ENCODE data around the gene CSPG4.

- TF ChIP-seq POLR2A (IDR thresholded peaks at IDR 0.05): peak; percentile 67
- TF ChIP-seq, protein P1, sequence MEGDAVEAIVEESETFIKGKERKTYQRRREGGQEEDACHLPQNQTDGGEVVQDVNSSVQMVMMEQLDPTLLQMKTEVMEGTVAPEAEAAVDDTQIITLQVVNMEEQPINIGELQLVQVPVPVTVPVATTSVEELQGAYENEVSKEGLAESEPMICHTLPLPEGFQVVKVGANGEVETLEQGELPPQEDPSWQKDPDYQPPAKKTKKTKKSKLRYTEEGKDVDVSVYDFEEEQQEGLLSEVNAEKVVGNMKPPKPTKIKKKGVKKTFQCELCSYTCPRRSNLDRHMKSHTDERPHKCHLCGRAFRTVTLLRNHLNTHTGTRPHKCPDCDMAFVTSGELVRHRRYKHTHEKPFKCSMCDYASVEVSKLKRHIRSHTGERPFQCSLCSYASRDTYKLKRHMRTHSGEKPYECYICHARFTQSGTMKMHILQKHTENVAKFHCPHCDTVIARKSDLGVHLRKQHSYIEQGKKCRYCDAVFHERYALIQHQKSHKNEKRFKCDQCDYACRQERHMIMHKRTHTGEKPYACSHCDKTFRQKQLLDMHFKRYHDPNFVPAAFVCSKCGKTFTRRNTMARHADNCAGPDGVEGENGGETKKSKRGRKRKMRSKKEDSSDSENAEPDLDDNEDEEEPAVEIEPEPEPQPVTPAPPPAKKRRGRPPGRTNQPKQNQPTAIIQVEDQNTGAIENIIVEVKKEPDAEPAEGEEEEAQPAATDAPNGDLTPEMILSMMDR (IDR thresholded peaks at IDR 0.05): peak; percentile 13 to 46 (median 37)
- peak; percentile 22 to 52 (median 51) for TF ChIP-seq POLR2AphosphoS5 (IDR thresholded peaks at IDR 0.05)
Measured at GRCh38 chr15:75647370-75648155, 65.1 kb downstream of the CSPG4 start, which contains the start of gene SNX33.

All from breast epithelium (tissue), 3 donors.